ENCODE data around the gene GART.

DNA sequence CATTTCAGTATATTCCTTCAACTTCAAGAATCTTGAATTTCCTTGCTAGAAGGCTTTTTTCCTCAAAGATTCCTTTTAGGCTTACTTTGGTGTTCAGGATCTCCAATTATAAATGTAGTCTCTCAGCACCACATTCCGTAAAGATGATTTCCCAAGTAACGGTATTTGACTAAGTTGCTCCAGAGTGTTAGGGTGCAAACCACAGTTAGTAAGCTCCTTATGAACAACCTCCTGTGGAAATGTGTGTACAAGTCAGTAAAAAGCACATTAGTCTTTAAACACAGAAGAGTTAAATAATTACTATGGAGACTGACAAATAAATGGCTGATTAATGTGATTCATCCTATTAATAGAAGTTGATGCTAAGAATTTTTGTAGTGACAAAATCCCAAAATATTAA lies 36.3 kb upstream of the GART start:
- TF ChIP-seq, protein P1, sequence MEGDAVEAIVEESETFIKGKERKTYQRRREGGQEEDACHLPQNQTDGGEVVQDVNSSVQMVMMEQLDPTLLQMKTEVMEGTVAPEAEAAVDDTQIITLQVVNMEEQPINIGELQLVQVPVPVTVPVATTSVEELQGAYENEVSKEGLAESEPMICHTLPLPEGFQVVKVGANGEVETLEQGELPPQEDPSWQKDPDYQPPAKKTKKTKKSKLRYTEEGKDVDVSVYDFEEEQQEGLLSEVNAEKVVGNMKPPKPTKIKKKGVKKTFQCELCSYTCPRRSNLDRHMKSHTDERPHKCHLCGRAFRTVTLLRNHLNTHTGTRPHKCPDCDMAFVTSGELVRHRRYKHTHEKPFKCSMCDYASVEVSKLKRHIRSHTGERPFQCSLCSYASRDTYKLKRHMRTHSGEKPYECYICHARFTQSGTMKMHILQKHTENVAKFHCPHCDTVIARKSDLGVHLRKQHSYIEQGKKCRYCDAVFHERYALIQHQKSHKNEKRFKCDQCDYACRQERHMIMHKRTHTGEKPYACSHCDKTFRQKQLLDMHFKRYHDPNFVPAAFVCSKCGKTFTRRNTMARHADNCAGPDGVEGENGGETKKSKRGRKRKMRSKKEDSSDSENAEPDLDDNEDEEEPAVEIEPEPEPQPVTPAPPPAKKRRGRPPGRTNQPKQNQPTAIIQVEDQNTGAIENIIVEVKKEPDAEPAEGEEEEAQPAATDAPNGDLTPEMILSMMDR (conservative IDR thresholded peaks at IDR 0.05; ENCODE audit: low read length), result no peak
- no peak for TF ChIP-seq EZH2phosphoT487 (IDR thresholded peaks at IDR 0.05; ENCODE audit: borderline replicate concordance, low read depth, low read length)

Data from OCI-LY7 (cell line).